Lung (tissue), 12 donors: ENCODE measurements around the gene CDA. TPM values are rescaled to one million over a fixed set of nuclear protein-coding genes. Genes with fewer than 3 reads are reported as not detected.

Experiments used
- ATAC-seq: fragments of 200-7000 bp; cut with Tn5 transposase; one replicate; pipeline ENCODE4 v1.9.1; 2020; ENCODE audit warnings: moderate number of reproducible peaks; ENCODE audit not compliant: insufficient read depth, low FRiP score
- DNase-seq, 3 donors: peaks; one replicate each; pipeline ENCODE4 v3.0.0-alpha.2; 2013 to 2017
- H3K27ac ChIP-seq, 2 donors: one replicate each; pipeline ENCODE4 v1.5.1; 2013; ENCODE audit warnings: mild to moderate bottlenecking in 2 of 2, moderate library complexity in 2 of 2, control low read depth in 1 of 2, inconsistent platforms in 1 of 2, low read depth in 1 of 2, low read length in 1 of 2
- H3K27me3 ChIP-seq, 3 donors: one replicate each; pipeline ENCODE4 v1.5.1; 2013; ENCODE audit warnings: low read length in 2 of 3; ENCODE audit not compliant: control insufficient read depth in 3 of 3, insufficient read depth in 3 of 3
- H3K36me3 ChIP-seq, 4 donors: one replicate each; pipeline ENCODE4 v1.5.1; 2013; ENCODE audit warnings: low read length in 4 of 4, mild to moderate bottlenecking in 1 of 4, moderate library complexity in 1 of 4; ENCODE audit not compliant: control insufficient read depth in 4 of 4, insufficient read depth in 4 of 4
- H3K4me1 ChIP-seq, 5 donors: one replicate each; pipeline ENCODE4 v1.5.1; 2013; ENCODE audit warnings: low read length in 5 of 5, mild to moderate bottlenecking in 2 of 5, moderate library complexity in 1 of 5; ENCODE audit not compliant: control insufficient read depth in 5 of 5, insufficient read depth in 5 of 5
- H3K4me3 ChIP-seq: one replicate; pipeline ENCODE4 v1.5.1; 2013; ENCODE audit warnings: mild to moderate bottlenecking, control low read depth, moderate library complexity
- H3K9ac ChIP-seq, 2 donors: one replicate each; pipeline ENCODE4 v1.5.1; 2013; ENCODE audit warnings: low read length in 2 of 2, control low read depth in 1 of 2; ENCODE audit not compliant: insufficient read depth in 1 of 2
- H3K9me3 ChIP-seq, 4 donors: one replicate each; pipeline ENCODE4 v1.5.1; 2013; ENCODE audit warnings: low read length in 3 of 4, mild to moderate bottlenecking in 1 of 4, moderate library complexity in 1 of 4; ENCODE audit not compliant: control insufficient read depth in 4 of 4, insufficient read depth in 3 of 4
- CTCF ChIP-seq: IDR thresholded peaks from 2 replicates; pipeline ENCODE4 v1.5.1; 2012; ENCODE audit warnings: mild to moderate bottlenecking; ENCODE audit errors: control extremely low read depth, extremely low read depth
- WGBS, 2 donors: extraction: QIAGEN DNeasy Blood & Tissue Kit; methylation state at CpG; one replicate each; pipeline ENCODE4 v1.1.7; 2013; 5-methylcytosine and 5-hydroxymethylcytosine counted together
- polyA plus RNA-seq, 2 donors: library from polyadenylated mRNA; stranded (reverse); fragments of 200-250 nt; gene quantifications; one replicate each; pipeline ENCODE4 v1.2.1, GENCODE V29; 2013
- total RNA-seq, 2 donors: library from RNA; depleted of rRNA in 1 of 2; stranded (reverse); fragments of >200 nt in 1 of 2; gene quantifications; one replicate each; pipeline ENCODE4 v1.2.1, GENCODE V29; 2014 to 2021
- donor health status: control.
- donor health status: control.
- donor health status: Bipolar disorder and iron deficiency.
- donor health status: healthy.
- donor health status: DM: yes; HTN: yes; CAD: no.

CDA gene
- total and polyA plus RNA-seq, 4 donors, result 0.40 to 47.5 (median 3.4) TPM

- peak overlapping the region in 1 of 2 donors; percentile 26 for H3K27ac ChIP-seq
- peaks cover 0 to 17% (median 4%) of the 10 kb centered on the region in 5 donors for H3K4me1 ChIP-seq
- no peak for TF ChIP-seq CTCF
- no peak overlapping the region for H3K4me3 ChIP-seq
- H3K27me3 ChIP-seq, result peaks cover 12 to 47% (median 27%) of the 10 kb centered on the region in 3 donors
- DNase-seq (peak in 2 of 3 donors; percentile 10 to 40), ATAC-seq (no peak)
- WGBS, 2 donors, result 59 to 67% methylated on average over 7 of the region's 7 CpGs
- H3K9me3 ChIP-seq, result peaks cover 0 to 10% (median 0%) of the 10 kb centered on the region in 4 donors
- no peak overlapping the region for H3K9ac ChIP-seq
- no peaks in the 10 kb centered on the region for H3K36me3 ChIP-seq
Measured at GRCh38 chr1:20555025-20555757, 33.7 kb upstream of the CDA start.

GRCh38 chr1:20555758-20556120, 33.2 kb upstream of the CDA start:
- TF ChIP-seq CTCF, result no peak
- H3K36me3 ChIP-seq, result no peaks in the 10 kb centered on the region
- H3K4me1 ChIP-seq, result peaks cover 0 to 17% (median 4%) of the 10 kb centered on the region in 5 donors
- no peak overlapping the region for H3K9ac ChIP-seq
- no peak overlapping the region for H3K4me3 ChIP-seq
- ATAC-seq (no peak), DNase-seq (no peak)
- peaks cover 12 to 47% (median 27%) of the 10 kb centered on the region in 3 donors for H3K27me3 ChIP-seq
- H3K9me3 ChIP-seq, result peaks cover 0 to 10% (median 0%) of the 10 kb centered on the region in 4 donors
- 71 to 84% methylated on average over 4 of the region's 4 CpGs for whole genome bisulfite sequencing, 2 donors
- no peak overlapping the region for H3K27ac ChIP-seq

GRCh38 chr1:20558191-20558590, 30.7 kb upstream of the CDA start:
- H3K27me3 ChIP-seq, result peaks cover 8 to 34% (median 16%) of the 10 kb centered on the region in 3 donors
- no peak for DNase-seq

More at GRCh38 chr1:20558191-20558590, 30.7 kb upstream of the CDA start:
- WGBS, 2 donors, result 57 to 59% methylated on average over 5 of the region's 5 CpGs
- Histone ChIP-seq H3K27ac (no peak overlapping the region), H3K36me3 (no peaks in the 10 kb centered on the region), H3K4me1 (peaks cover 0 to 6% (median 4%) of the 10 kb centered on the region in 5 donors), H3K9ac (no peak overlapping the region), H3K9me3 (peaks cover 0 to 2% (median 0%) of the 10 kb centered on the region in 4 donors), H3K4me3 (no peak overlapping the region)
- TF ChIP-seq CTCF, result no peak
- ATAC-seq, result no peak
